Adipose tissue (tissue), 3 donors: ENCODE data around the gene RPL15. TPM values are rescaled to one million over a fixed set of nuclear protein-coding genes. Genes with fewer than 3 reads are reported as not detected.

Experiments used
- H3K27ac ChIP-seq: one replicate; pipeline ENCODE4 v1.5.1; 2013; ENCODE audit warnings: low read depth, low read length
- WGBS, 3 donors: extraction: QIAGEN DNeasy Blood & Tissue Kit; methylation state at CpG; one replicate each; pipeline ENCODE4 v1.1.7; 2013; 5-methylcytosine and 5-hydroxymethylcytosine counted together
- polyA plus RNA-seq, 3 donors: library from polyadenylated mRNA; stranded (reverse); fragments of 200-250 nt; gene quantifications; one replicate each; pipeline ENCODE4 v1.2.3, GENCODE V29; 2013
- donor health status: healthy with polysubstance abuse.
- donor health status: Bipolar disorder and iron deficiency.
- donor health status: healthy.

Gene RPL15
- polyA plus RNA-seq, 3 donors: 2,587 to 4,221 (median 3,241) TPM

DNA sequence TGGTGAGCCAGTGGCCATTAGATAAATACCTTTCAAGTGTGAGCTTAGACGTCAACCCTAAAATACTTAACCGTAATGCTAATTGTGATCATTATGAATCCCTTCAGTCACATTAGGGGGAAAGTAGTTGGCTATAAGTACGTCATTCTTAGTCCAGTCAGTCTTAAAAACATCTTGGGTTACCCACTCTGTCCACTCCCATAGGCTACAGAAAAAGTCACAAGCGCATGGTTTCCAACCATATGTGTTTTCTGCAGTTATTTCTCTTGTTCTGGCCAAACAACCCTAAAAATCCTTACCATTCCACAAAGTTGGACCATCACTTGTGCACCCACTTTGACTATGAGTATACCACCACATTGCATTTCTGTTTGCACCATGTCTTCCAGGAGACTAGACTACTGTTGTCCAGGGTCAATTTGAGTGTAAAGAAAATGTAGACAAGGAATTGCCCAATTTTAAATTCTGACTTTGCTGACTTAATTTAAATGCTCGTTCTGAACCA is 3.3 kb downstream of the RPL15 start:
- H3K27ac ChIP-seq: no peak overlapping the region
- 82 to 90% (median 86%) methylated on average over 5 of the region's 5 CpGs for WGBS, 3 donors

DNA sequence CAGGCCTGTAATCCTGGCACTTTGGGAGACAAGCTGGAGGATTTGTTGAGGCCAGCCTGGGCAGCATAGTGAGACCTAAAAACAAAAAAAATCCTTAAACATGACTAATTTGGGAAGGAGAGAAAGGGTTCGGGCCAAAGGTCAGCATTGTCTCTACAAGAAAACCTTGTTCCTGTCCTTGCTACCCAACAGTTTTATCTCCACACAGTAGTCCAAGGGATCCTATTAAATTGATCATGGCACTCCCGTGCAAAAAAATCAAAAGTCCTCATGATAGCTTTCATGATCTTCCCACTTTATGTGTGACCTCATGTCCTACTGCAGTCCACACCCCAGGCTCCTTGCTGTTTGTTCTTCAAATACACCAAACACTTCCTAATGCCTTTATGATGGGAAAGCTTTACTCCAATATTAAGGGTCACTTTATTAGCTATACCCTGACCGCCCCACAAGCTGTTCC is 4.2 kb downstream of the RPL15 start:
- 90 to 93% (median 91%) methylated on average over 3 of the region's 3 CpGs for whole genome bisulfite sequencing, 3 donors
- H3K27ac ChIP-seq: no peak overlapping the region

DNA sequence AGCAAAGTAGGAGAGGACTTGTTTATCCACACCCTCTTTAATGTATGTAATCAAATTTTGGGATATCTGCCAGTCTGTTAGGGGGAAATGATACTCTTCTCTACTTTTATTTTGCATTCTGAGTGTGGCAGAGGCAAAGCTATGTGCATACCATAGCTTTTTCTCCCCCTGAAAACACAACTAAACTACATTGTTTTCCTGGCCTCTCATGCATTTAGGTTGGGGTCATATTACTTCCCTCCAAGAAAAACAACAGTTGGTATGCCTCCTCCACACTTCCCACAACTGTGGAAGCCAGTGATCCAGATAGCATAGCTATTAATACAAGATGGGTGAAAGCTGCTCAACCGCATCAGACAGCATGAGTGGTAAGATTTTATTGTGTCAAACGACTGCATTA is 6.9 kb downstream of the RPL15 start:
- no peak overlapping the region for H3K27ac ChIP-seq
- 71 to 87% (median 80%) methylated on average over 2 of the region's 2 CpGs for WGBS, 3 donors

DNA sequence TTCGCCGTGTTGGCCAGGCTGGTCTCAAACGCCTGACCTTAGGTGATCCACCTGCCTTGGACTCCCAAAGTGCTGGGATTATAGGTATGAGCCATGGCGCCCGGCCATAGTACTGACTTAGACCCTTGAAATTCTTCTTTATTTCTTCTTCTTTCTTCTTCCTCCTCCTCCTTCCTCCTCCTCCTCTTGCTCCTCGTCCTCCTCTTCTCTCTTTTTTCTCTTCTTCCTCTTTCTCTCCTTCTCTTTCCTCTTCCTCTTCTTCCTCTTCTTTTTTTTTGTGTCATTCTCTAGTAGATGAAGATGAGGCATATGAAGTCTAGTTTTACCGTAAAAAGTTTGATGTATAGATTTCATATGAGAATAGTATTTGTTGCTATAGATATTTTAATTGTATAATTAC is 9.3 kb downstream of the RPL15 start:
- H3K27ac ChIP-seq: no peak overlapping the region
- 88 to 92% (median 88%) methylated on average over 7 of the region's 7 CpGs for WGBS, 3 donors

DNA sequence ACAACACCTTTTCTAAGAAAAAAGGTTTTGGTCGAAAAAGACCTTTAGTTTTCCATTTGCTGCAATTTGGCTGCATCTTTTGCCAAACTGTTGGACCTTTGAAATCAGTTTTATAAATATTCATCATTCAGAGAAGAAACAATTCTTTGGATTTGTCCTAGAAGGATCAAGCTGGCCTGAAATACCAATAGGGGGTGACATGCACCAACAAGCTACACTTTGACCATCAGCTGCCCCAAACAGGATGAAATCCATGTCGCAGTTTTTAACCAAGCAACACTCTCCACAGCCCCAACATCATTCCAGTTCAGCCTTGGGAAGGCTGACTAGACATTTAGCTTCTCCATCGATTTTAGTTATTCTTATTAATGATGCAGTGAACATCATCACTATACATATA is 9.8 kb downstream of the RPL15 start:
- WGBS, 3 donors: 85 to 88% (median 86%) methylated on average over 3 of the region's 3 CpGs
- no peak overlapping the region for H3K27ac ChIP-seq

DNA sequence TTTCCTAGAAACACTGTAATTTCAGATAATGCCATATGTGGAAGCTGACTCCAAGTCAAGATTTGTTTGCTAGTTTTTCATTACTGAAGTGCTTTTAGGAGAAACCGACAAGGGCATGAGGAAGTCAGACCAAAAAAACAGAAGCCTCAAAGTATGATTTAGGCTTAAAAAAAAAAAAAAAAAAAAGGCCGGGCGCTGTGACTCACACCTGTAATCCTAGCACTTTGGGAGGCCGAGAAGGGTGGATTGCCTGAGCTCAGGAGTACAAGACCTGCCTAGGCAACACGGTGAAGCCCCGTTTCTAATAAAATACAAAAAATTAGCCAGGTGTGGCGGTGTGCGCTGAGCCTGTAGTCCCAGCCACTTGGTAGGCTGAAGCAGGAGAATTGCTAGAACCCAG is 11.6 kb downstream of the RPL15 start:
- WGBS, 3 donors: 60 to 87% (median 61%) methylated on average over 7 to 8 of the region's 8 CpGs
- no peak overlapping the region for H3K27ac ChIP-seq

DNA sequence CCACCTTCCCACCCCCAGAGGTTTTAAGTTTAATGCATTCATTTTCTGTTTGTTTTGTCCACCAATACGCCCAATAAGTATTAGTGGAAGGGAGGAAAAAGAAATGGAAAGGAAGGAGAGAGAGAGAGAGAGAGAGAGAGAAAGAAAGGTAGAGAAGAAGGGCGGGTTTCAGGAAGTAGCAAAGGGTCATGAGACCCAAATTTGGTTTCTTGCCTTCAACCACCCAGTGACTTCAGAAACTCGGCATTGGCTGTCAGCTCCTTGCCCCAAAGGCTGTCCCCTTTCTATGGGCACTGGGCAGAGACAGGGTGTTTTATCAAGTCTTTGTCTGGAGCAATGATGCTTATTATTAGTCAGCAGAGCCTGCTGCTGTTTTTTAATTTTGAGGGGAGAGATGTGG is 14.7 kb downstream of the RPL15 start:
- 66 to 76% (median 66%) methylated on average over 3 of the region's 3 CpGs for WGBS, 3 donors
- no peak overlapping the region for H3K27ac ChIP-seq

DNA sequence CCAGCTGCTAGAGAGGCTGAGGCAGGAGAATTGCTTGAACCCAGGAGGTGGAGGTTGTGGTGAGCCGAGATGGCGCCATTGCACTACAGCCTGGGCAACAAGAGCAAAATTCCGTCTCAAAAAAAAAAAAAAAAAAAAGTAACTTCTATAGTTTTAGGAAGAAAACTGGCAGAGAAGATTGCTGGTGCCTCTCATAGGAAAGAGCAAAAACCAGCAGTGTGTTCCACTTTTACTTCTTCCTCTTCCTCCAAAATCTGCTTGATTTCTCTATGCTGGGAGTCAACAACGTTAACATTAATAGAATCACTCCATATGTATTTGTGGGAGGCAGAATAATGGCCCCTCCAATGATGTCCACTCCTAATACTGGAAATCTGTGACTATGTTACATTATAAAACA is 15.6 kb downstream of the RPL15 start:
- WGBS, 3 donors: 55 to 77% (median 61%) methylated on average over 4 of the region's 4 CpGs

DNA sequence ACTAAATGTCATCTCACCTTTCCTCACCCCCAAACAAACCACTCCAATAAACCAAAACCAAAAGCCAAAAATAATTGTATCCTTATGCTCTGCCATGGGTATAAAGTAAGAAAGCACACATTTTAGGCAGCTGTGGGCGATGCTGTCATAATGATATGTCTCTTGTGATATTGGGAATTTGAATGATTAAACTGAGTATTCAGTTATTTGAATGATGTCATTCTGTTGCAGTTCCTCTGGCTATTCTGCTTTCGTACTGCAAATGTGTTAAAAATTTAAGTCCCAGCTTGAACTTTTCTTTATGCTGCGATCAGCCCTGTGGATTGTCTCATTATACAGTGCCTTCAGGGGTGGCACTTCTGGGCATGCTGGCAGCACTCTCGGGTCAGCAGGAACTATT is 17.3 kb downstream of the RPL15 start:
- 60 to 62% (median 62%) methylated on average over 4 of the region's 4 CpGs for WGBS, 3 donors
- no peak overlapping the region for H3K27ac ChIP-seq

More for the DNA sequence above, 15.6 kb downstream of the RPL15 start:
- no peak overlapping the region for H3K27ac ChIP-seq

DNA sequence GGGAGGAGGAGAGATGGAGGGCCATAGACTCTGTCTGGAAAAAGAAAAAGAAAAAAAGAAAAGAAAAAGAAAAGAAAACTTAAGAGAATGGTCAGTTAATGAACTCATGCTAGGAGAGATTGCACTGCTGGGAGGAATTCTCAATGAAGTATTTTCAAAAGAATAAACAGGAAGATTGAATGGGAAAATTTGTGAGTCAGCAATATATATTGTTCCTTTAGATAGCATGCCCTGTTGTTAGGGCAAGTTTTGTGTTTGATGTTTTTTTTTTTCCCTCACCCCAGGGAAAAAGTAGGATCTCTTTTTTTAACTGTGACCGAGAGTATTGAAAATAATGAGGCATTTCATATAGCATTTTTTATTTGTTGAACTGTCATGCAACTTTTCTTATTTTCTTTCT is 20.4 kb downstream of the RPL15 start:
- WGBS, 3 donors: 63 to 89% (median 74%) methylated on average over 1 of the region's 1 CpG
- no peak overlapping the region for H3K27ac ChIP-seq

DNA sequence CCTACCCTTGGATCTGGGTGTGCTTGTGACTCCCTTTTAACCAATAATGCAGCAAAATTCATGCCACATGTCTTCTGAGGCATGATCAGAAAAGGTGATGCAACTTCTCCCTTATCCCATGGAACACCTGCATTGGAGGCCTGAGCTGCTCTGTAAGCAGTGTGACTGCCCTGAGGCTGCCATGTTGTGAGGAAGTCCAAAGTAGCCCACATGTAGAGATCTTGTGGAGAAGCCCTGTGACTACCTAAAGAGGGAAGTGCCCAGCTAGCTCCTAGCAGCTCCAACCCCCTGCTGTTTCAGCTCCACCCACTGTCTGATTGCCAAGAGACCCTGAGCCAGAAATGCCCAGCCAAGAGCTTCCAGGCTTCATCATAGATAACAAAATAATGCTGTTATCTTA is 21.8 kb downstream of the RPL15 start:
- no peak overlapping the region for H3K27ac ChIP-seq

DNA sequence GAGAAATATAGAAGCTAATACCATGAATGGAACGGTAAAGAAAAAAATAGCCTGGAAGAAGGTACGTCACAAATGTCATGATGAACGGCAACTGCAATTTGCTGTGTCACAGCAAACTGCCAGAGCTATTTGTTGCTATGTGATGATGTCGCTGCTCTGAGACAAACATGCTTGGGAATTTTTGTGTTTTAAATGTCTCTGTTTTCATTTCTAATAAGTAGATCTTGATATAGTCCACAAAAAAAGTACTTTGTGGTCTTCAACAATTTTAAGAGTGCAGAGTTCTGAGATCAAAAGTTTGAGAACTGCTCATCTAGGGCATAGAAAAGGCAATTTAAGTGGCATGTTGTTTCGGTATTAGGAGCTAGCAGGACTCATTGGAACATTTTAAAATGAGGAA is 23.8 kb downstream of the RPL15 start:
- WGBS, 3 donors: 61 to 83% (median 82%) methylated on average over 5 of the region's 5 CpGs

DNA sequence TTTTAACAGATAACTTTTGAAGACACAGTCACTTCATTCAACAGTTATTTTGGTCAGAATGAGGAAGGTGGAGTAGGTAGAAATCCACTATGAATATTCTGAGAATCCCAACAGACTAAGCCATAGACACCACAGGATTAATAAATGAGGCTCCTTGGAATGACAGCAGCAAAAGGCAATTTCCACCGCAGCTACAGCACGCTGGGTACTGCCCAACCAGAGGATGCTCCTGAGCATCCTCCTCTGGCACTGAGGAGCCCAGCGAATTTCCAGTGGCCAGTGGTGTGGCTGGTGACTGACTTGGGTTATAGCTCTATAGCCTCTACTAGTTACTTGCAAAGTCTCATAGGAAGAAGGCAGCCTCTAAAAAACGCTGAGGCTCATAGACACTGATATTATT is 24.5 kb downstream of the RPL15 start:
- H3K27ac ChIP-seq: no peak overlapping the region
- 84 to 93% (median 85%) methylated on average over 4 of the region's 4 CpGs for WGBS, 3 donors

More for the DNA sequence above, 23.8 kb downstream of the RPL15 start:
- H3K27ac ChIP-seq: no peak overlapping the region

DNA sequence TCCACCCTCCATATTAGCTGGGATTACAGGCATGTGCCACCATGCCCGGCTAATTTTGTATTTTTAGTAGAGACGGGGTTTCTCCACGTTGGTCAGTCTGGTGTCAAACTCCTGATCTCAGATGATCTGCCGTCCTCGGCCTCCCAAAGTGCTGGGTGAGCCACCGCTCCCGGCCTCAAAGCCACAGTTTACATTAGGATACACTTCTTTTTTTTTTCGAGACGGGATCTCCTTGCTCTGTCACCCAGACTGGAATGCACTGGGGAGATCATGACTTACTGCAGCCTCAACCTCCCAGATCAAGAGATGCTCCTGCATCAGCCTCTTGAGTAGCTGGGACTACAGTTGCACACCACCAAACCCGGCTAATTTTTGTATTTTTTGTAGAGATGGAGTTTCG is 25.6 kb downstream of the RPL15 start:
- H3K27ac ChIP-seq: no peak overlapping the region
- 89 to 93% (median 92%) methylated on average over 10 to 11 of the region's 11 CpGs for WGBS, 3 donors

DNA sequence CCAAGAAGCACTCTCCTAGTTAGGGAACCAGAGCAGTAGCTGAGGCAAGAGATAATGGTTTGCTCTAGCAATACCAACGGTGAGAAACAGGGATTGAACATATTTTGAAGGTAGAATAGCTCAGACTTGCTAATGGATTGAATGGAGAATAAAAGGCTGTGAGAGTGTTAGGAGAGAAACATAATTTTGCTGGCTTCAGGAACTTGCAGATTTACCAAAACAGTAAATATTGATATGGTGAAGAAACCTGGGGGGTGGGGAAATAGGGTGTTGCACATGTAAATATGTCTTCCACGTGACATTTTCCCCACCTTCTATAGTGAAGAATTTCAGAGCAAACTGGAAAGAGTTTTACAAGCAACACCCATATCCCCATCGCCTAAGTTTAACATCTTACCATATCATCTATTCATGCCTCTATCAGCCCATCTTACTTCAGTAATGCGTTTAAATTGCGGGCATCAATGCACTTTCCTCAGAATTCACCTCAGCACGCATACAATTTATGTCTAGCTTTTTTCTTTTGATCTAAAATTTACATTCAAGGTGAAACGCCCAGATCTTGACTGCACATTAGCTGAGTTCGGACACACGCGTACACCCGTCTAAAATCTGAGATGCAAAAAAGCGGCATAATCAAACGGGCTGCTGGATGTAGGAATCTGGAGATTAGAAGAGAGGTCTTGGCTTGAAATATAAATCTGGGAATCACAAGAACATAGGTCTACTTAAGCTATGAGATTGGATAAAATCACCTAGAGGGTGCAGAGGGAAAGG is 27.3 kb downstream of the RPL15 start:
- H3K27ac ChIP-seq: no peak overlapping the region
- 7 to 10% (median 9%) methylated on average over 13 of the region's 13 CpGs for WGBS, 3 donors

DNA sequence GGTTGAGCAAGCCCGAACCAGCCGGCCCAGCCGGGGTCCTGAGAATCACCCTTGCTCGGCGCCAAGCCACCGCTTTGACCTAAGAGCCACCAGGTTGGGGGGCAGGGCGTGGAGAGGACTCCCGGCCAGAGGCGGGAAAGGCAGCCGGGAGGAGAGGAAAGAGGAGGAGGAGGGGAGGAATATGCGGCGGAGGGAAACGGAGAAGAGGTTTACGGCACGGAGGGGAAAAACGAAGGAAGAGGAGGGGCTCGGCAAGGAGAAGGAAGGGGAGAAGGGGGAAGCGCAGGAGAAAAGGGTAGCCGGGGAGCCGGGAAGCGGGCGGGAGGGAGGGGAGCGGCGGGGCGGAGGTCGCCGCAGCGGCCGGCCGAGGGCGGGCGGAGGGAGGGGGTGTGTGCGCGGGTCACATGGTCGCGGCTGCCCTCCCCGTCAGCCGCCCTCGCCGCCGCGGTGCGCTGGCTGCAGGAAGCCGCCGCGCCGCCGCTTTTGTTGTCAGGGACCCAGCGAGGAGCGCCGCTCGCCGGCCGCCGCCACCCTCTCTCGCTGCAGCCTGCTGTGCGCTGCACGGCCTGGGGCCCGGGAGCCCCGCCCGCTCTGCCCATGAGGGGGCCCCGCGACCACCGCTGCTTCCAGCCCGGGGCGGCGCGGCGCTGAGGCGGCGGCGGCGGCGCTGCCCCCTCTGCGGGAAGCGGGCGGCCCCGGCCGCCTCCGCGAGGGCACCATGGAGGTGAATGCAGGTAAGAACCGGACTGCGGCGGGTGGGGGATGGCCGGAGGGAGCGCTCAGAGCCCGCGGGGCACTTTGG is 28.1 kb downstream of the RPL15 start, which contains the start of gene NR1D2:
Gene NR1D2, plus strand, starts transcription at position 426 of the 802 bp plus-strand sequence. Its CDS starts 293 bp downstream, at position 719.
- WGBS, 3 donors: 0% methylated on average over 34 to 87 of the region's 88 CpGs
- peak within 1 kb of the TSS; percentile 77 for H3K27ac ChIP-seq

DNA sequence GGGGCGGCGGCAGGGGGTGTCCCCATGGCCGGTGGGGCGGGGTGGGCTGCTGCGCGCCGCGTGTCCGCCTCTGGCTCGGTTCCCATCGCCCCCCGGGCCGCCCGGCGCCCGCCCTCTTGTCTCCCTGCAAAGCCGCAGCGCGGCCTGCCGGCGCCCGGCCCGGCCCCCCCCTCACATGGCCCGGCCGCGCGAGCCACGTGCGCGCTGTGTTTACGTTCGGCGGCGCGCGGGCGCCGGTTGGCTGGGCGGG is 28.7 kb downstream of the RPL15 start:
- peak overlapping the region; percentile 77 for H3K27ac ChIP-seq
- WGBS, 3 donors: 0 to 1% (median 0%) methylated on average over 4 to 39 of the region's 39 CpGs

DNA sequence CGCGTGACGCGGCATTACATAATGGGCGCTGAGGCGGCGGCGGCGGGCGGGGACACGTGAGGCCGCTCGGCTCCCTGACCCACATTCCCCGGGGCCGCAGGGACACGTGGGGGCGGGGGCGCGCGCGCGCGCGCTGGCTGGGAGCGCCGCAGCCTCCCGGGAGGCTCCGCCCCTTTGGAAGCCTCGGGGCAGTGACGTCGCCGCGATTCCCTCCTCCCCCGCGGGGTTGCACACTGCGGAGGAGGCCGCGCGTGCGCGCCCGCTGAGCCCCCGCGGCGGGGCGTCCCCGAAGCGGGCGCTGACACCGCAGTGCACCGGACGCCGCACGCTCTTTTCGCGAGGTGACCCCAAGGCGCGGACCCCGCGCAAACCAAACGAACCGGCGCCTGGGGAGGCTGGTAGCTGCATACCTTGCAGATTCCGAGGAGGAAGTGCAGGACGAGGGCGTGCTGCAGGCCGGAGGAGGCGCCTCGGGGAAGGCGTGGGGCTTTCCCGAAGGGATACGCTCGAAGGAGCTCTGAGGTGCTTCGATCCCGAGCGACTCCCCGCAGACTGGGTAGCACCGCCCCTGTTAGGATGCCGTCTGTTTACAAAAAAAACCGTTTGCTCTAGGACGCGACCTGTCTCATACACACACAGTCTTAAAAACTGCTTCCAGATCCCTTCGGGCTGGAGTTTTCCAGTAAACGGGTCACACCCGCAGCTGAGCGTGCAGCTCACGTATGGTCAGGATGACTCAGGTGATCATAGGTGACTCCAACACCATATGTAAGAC is 29.2 kb downstream of the RPL15 start:
- WGBS, 3 donors: 0% methylated on average over 58 to 87 of the region's 87 CpGs
- H3K27ac ChIP-seq: no peak overlapping the region

DNA sequence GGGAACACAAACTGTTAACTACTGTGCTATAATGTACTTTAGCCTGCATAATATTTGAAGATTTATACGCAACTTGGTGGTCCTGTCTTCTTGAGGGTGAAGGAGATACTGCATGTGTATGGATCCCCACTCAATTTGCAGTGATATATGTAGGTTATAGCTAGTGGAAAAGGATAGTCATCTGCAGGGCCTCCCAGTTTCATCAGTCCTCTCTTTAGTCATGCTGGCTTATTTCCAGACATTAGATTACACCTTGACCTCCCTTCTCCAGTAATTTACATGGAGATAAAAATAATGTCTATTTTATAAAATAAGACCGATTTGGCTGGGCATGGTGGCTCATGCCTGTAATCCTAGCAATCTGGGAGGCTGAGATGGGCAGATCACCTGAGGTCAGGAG is 31.8 kb downstream of the RPL15 start:
- H3K27ac ChIP-seq: no peak overlapping the region
- WGBS, 3 donors: 76 to 92% (median 85%) methylated on average over 2 of the region's 2 CpGs
